HG03060 (cell line): ENCODE data around the gene PDE4D.
"Not testable (repeated sequence)": the region's sequence is repeated elsewhere in the genome, so short reads cannot be mapped to it uniquely, and the experiment has no call there.

Source experiments
- ATAC-seq: cut with Tn5 transposase; IDR thresholded peaks from one replicate; pipeline ENCODE4 v1.9.1; 2021; ENCODE audit warnings: low read depth, moderate number of reproducible peaks; ENCODE audit not compliant: unreplicated experiment

PDE4D gene

DNA sequence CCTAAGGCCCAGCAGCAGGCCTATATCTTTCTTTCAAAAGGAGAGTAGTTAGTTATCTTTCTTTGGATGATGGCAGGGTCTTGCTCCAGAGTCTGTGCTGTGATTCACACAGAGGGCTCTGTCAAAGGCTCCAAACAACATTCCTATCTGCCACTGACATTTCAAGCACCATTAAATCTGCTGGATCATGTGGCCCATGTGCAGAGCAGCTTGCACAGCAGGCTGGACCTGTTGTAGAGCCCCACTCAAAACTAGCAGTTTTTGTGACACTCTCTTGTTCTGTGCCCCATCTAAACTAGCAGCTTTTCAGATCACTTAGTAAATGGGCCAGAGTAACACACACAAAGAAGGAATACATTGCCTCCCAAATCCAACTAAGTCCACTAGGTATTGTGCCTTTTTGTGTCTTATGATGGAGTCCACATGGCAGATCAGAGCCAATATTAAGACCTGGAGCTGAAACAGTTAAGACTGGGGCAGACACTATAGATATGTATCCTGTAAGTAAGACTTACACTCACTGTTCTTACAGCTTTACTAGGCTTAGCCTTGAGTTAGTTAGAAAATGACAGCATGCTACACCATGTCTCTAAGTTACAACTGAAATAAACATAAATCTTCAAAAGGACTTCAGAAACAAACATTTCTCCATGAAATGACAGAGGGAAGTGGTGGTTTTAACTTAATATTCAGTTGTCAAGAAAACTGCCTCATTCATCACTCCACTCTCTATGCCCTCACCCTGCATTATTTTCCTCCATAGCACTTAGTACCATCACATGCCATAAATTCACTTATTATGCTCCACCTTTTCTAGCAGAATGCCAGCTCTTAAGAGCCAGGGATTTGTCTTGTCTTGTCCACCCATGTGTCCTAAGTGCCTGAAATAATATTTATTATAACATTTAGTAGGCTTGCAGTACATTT lies 909.7 kb downstream of the PDE4D start:
- ATAC-seq: no peak

GRCh38 chr5:58980890-58981289 lies 912.6 kb downstream of the PDE4D start:
- no peak for ATAC-seq

DNA sequence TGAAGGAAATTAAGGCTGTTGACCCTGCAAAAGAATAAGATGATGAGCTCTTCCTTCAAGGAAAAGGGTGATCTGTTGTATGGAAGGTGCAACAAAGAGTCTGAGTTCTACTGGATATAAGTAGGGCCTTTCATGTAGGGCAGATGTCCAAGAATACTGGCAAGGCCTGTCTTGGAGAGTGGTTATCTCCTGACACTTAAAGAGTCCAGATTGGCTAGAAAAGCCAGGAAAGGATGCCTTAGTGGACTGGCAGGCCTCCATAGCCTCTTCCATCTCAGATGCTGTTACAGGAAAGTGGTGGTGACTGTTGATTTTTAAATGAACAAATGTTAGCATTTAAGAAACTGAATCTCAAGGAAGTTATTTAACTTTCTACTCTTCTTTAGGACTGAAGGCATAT lies 914.4 kb downstream of the PDE4D start:
- no peak for ATAC-seq

GRCh38 chr5:58974601-58975000 lies 918.9 kb downstream of the PDE4D start:
- no peak for ATAC-seq

GRCh38 chr5:58974083-58974482 lies 919.4 kb downstream of the PDE4D start:
- no peak for ATAC-seq

GRCh38 chr5:58972301-58972700 lies 921.2 kb downstream of the PDE4D start:
- ATAC-seq: no peak

DNA sequence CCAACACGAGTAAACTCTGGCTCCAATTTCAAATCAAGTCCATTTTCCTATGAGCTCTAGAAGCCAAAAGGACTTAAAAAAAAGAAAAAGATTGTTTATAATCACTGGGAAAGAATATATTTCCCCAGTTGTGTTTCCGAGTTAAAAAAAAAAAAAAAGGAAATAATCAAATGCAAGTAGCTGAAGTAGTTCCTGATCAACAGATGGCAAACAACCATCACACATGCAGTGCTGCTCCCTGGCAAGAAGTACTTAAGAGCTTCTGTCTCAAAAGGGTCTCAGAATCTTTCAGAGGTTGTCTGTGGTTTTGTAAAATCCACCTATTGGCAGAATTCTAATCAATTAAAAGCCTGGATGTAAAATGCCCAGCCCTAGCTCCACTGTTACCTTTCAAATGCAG lies 922.8 kb downstream of the PDE4D start:
- ATAC-seq: no peak

DNA sequence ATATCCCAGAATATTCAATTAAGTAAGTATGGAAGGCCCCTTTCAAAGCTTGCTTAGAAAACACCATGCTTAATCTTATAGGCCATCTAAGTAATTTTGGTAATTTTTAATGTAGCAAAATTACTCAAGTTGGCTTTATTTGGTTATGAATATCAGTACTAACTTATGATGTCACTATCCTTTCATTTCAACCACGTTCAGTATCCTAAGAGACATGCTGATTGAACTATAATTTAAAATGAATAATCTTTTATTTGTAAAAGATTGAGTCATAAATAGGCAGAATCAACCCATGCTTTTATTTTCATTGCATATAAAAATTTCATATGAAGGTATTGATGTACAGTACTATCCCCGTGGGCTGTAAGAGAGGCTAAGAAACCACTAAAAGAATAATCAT lies 923.7 kb downstream of the PDE4D start:
- ATAC-seq: no peak

- no peak for ATAC-seq
Measured at GRCh38 chr5:58969253-58969652, 924.3 kb downstream of the PDE4D start.

- no peak for ATAC-seq
Measured at GRCh38 chr5:58968350-58968749, 925.2 kb downstream of the PDE4D start.

DNA sequence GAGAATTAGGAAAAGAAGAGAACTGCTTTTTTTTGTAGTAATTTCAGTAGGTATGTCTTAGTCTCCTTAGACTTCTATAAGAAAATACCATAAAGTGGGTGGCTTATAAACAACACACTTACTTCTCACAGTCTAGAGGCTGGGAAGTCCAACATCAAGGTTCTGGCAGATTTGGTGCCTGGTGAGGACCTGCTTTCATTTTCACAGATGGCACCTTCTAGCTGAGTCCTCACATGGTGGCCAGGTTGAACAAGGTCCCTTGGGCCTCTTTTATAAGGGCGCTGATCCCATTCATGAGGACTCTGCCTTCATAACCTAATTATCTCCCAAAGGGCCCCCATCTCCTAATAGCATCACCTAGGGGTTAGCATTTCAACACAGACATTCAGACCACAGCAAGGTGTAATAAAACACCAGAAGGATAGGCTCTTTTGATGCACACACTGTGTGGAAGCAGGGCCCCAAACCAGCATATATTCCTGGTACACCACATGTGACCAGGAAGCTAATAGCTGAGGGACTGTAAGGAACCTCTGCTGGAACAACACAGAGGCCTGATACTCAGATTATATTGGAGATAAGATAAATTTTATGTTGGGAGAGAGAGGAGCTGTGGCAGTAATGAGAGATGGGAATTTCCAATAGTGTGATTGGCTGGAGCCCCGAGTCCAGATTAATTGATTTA lies 925.8 kb downstream of the PDE4D start:
- ATAC-seq: no peak

DNA sequence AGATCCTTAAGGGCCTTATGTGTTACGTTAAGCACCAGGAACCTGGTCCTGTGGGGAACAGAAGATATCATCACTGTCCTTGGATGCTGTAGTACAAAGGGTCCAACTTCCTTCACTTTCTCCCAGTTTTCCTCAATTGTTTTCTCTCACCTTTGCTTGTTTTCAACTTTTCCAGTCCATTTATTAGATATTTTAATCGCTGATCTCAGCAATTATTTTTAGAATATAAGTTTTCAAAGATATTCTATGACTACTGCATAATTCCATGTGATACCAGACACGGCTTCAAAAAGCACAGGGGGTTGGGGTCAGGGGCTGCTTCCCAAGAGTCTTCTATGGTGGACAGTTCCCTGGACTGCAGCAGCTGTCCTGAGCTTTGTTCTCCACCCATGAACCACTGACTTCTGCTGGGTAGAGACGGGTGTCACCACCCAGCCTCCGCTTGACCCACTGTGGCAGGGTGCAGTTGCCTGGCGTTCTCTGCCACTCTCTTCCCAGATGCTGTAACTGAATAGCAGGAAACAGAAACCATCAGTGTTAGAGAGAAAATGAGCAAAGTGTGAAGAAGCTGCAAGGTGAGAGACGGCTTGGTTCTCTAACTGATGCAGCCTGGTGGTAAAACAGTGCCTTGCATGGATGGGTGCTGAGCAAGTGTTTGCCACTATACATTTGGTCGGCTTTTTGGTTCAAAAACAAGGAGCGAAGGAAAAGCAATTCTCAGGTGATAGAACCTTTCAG lies 927.7 kb downstream of the PDE4D start:
- ATAC-seq: no peak

GRCh38 chr5:58963821-58964220 lies 929.7 kb downstream of the PDE4D start:
- ATAC-seq: no peak

DNA sequence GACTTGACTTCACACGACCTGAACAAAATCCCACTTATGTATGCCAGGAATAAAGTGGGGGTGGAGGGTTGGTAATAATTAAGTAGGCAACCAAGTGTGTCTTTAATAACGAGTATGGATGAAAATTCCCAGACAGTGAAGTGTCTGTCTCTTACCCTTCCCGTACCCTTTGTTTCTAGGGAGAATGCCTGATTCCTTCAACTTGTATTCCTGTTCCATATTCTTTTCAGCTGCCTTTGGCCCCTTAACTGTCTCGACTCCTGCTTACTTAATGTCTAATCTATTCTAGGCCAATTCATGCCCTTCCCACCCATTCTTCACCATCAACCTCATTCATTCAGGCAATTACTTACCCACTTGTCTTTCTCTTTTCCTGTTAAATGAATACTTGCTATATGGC lies 930.2 kb downstream of the PDE4D start:
- ATAC-seq: no peak

GRCh38 chr5:58961631-58962280 lies 931.8 kb downstream of the PDE4D start:
- peak; percentile 62 for ATAC-seq

- ATAC-seq: no peak
Measured at GRCh38 chr5:58958701-58959100, 934.8 kb downstream of the PDE4D start.

- ATAC-seq: not testable (repeated sequence)
Measured at GRCh38 chr5:58953218-58953617, 940.3 kb downstream of the PDE4D start.

GRCh38 chr5:58950224-58950623 lies 943.3 kb downstream of the PDE4D start:
- no peak for ATAC-seq

DNA sequence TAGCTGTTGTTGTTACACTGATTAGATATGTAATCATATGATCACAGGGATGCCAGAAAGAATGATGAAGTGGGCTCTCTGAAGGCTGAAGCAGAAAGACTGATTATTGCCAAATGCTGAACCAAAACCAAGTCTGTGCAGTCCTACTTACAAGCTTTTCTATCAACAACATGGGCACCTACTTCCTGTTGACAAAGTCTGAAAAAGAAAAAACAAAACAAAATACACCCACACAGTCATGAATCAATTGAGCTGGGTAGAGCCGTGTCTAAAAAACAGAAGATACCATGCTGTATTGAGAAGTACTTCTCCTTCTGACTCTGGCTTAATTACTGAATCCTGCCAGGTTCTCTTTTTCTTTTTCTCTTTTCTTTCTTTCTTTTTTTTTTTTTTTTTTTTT lies 947.3 kb downstream of the PDE4D start:
- ATAC-seq: no peak

DNA sequence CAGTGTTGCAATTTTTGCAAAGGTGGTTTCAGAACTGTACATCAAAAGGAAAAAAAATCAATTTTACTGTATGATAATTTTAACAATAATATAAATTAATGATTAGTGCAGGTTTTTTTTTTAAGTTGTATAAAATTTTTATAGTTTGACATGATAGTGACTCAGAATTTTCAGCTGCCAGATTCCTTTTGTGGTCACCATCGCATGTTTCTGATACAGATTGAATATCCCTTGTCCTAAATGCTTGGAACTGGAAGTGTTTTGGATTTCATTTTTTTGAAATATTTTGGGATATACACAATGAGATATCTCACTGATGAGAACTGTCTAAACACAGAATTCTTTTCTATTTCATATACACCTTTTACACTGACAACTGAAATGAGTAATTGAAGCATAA lies 949.3 kb downstream of the PDE4D start:
- ATAC-seq: no peak

- ATAC-seq: no peak
Measured at GRCh38 chr5:58940446-58940845, 953.1 kb downstream of the PDE4D start.
